Pancreas (tissue), 10 donors: ENCODE measurements around the gene KRT24. TPM values are rescaled to one million over a fixed set of nuclear protein-coding genes. Genes with fewer than 3 reads are reported as not detected.

ENCODE experiments used
- ATAC-seq, 4 donors: fragments of 200-7000 bp; cut with Tn5 transposase; one replicate each; pipeline versions ENCODE4 v1.8.0 to v1.9.1; 2020; ENCODE audit warnings: mild to moderate bottlenecking in 4 of 4, moderate library complexity in 4 of 4
- DNase-seq, 6 donors: peaks; one replicate each; pipeline ENCODE4 v3.0.0-alpha.2; 2020
- FAIRE-seq: peaks from 2 replicates; lab custom pipeline; 2012; peaks lifted over from hg19 to GRCh38; lab: Jason Lieb, UNC
- H3K27ac ChIP-seq, 4 donors: fragments of 200-600 bp; sonication (generic); 1 replicate in 3 of 4; 2 replicates in 1 of 4; pipeline versions ENCODE4 v1.5.0 to v1.8.0; 2020
- H3K27me3 ChIP-seq, 4 donors: fragments of 200-600 bp; one replicate each; pipeline ENCODE4 v1.8.0; 2021
- H3K36me3 ChIP-seq, 3 donors: fragments of 200-600 bp; sonication (generic) in 1 of 3; one replicate each; pipeline versions ENCODE4 v1.5.0 to v1.8.0; 2020 to 2021
- H3K4me1 ChIP-seq, 3 donors: fragments of 200-600 bp; one replicate each; pipeline ENCODE4 v1.8.0; 2021
- H3K4me3 ChIP-seq, 4 donors: fragments of 200-600 bp; sonication (generic) in 2 of 4; one replicate each; pipeline versions ENCODE4 v1.5.0 to v1.8.0; 2020 to 2021
- H3K9me3 ChIP-seq, 4 donors: fragments of 200-600 bp; one replicate each; pipeline ENCODE4 v1.8.0; 2021
- WGBS, 2 donors: extraction: QIAGEN DNeasy Blood & Tissue Kit; methylation state at CpG; one replicate each; pipeline ENCODE4 v1.1.7; 2013; 5-methylcytosine and 5-hydroxymethylcytosine counted together
- intact Hi-C, 3 donors: fragments of 100-400 bp; cut with DNase I; formaldehyde crosslinking; loops; one replicate each; pipeline versions ENCODE4 v1.11.1 to v1.14.2; 2022
- polyA plus RNA-seq, 2 donors: library from polyadenylated mRNA; stranded (reverse); fragments of 200-250 nt; gene quantifications; one replicate each; pipeline ENCODE4 v1.2.3, GENCODE V29; 2013
- total RNA-seq, 6 donors: library from RNA; stranded (reverse); fragmentation: NEBNext Ultra II Directional in 4 of 6; extraction: Animal tissue kit (Norgen Biotek cat#: 25700) in 4 of 6; gene quantifications; one replicate each; pipeline versions ENCODE4 v1.2.1 to v1.2.4, GENCODE V29; 2021 to 2023
- TF ChIP-seq, protein P1 (sequence below), 4 donors: fragments of 200-600 bp; sonication (generic) in 3 of 4; IDR thresholded peaks; one replicate each; pipeline versions ENCODE4 v1.5.0 to v1.8.0; 2021; ENCODE audit warnings: antibody characterized with exemption in 4 of 4
- donor health status: healthy with polysubstance abuse.
- donor health status: DM: no; HTN: no; CAD: no; lungs with moderate emphysema.
- donor health status: DM: no; HTN: no; CAD: no.
- donor health status: control.
- donor health status: control.
- donor health status: Bipolar disorder and iron deficiency.
- donor health status: DM: yes; HTN: yes; CAD: no.
- donor health status: DM: no; HTN: no; CAD: no.
- donor health status: DM: no; HTN: no; CAD: no.
- donor health status: DM: yes; HTN: yes; CAD: no.

The KRT24 gene
- total and polyA plus RNA-seq, 8 donors = 0.08 TPM; not detected in 7

DNA sequence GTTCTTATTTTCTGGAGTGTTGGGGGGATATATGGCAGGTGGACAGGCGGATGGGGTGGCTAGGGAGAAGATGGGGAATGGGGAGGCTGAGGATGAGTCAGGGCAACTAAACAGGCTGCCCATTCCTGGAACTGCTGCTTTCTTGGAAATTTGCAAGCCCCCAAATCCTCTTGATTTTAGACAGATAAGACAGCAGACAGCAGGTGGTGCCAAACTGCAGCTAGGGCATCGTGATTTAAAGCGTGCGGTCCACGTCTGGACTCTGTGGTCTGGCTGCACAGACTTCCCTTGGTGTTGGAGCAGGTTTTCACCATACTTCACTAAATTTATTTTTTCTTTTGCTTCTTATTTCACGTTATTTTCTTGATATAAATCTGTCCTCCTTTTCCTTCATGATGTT lies 10.9 kb upstream of the KRT24 start:
- ATAC-seq (no peak), DNase-seq (no peak), FAIRE-seq (no peak)
- WGBS, 2 donors = 70 to 76% methylated on average over 6 of the region's 6 CpGs
- Histone ChIP-seq H3K4me3 (no peak overlapping the region), H3K27ac (no peak overlapping the region), H3K36me3 (no peaks in the 10 kb centered on the region), H3K9me3 (no peaks in the 10 kb centered on the region), H3K27me3 (no peaks in the 10 kb centered on the region), H3K4me1 (no peaks in the 10 kb centered on the region)
- intact Hi-C loops = no loop called here
- TF ChIP-seq, protein P1, sequence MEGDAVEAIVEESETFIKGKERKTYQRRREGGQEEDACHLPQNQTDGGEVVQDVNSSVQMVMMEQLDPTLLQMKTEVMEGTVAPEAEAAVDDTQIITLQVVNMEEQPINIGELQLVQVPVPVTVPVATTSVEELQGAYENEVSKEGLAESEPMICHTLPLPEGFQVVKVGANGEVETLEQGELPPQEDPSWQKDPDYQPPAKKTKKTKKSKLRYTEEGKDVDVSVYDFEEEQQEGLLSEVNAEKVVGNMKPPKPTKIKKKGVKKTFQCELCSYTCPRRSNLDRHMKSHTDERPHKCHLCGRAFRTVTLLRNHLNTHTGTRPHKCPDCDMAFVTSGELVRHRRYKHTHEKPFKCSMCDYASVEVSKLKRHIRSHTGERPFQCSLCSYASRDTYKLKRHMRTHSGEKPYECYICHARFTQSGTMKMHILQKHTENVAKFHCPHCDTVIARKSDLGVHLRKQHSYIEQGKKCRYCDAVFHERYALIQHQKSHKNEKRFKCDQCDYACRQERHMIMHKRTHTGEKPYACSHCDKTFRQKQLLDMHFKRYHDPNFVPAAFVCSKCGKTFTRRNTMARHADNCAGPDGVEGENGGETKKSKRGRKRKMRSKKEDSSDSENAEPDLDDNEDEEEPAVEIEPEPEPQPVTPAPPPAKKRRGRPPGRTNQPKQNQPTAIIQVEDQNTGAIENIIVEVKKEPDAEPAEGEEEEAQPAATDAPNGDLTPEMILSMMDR (IDR thresholded peaks at IDR 0.05) = no peak

DNA sequence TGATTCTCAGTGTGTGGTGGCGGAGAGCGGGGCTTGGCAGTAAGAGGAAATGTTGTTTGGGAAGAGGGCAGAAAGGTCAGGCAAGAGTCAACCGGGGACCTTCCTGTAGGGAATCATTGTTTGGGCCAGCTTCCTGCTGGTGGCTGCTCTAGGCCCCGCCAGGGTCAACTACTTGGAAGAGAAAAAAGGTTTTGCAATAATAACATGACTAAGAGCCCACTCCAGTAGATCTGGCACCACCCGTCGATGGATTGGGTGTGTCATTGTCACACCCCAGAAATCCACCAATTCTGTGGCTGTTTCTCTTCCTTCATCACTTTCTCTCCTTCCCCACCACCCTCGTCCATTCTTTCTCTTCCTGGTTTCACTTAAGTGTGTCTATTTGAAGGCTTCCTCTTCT lies 4.2 kb upstream of the KRT24 start:
- H3K27ac ChIP-seq = no peak overlapping the region

DNA sequence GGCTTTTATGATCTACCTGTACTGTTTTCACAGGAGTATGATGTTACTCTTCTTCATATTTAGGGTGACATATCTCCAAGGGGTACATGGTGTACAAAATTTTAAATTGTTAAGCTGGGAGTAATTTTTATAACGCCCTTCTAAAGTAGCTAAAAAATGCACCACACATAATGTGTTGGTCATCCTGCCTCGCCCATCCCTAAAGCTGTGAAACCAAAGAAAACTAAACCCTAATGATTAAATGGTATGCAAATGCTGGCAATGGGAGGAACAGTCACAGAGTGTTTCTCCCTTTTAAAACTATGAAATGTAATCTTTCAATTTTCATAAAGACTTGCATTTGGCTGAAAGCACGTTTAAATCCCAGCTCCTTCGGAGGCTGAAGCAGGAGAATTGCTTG lies 2.0 kb upstream of the KRT24 start:
- H3K27me3 ChIP-seq = peaks cover 0 to 4% (median 0%) of the 10 kb centered on the region in 4 donors
- DNase-seq = no peak

More for the DNA sequence above, 4.2 kb upstream of the KRT24 start:
- intact Hi-C loops = no loop called here
- H3K27me3 ChIP-seq = peaks cover 0 to 4% (median 0%) of the 10 kb centered on the region in 4 donors
- FAIRE-seq (no peak), ATAC-seq (peak in 2 of 4 donors; percentile 46 to 81), DNase-seq (no peak)
- 61 to 78% methylated on average over 7 of the region's 7 CpGs for WGBS, 2 donors
- H3K4me3 ChIP-seq = no peak overlapping the region
- TF ChIP-seq, protein P1 (IDR thresholded peaks at IDR 0.05) = no peak
- H3K9me3 ChIP-seq = no peaks in the 10 kb centered on the region
- no peaks in the 10 kb centered on the region for H3K36me3 ChIP-seq
- no peaks in the 10 kb centered on the region for H3K4me1 ChIP-seq

DNA sequence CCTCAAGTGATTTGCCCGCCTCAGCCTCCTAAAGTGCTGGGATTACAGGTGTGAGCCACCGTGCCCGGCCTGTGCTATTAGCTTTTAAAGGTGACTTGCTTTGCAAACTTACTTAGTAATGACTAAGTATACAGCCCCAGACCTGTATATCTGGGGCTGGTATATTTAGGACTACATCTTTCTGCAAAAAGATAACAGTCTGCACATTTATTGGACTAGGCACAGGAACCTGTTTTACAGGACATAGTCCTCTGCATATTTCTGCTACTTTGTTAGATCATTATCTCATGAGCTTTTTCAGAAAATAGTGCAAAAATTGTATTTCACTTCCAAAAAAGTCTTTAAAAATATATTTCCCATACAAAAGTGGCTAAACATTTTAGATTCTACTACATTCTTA lies 1.3 kb downstream of the KRT24 start:
- DNase-seq (no peak), FAIRE-seq (no peak), ATAC-seq (no peak)
- TF ChIP-seq, protein P1 (IDR thresholded peaks at IDR 0.05) = no peak
- no peak overlapping the region for H3K27ac ChIP-seq
- intact Hi-C loops = no loop called here
- peaks cover 0 to 7% (median 0%) of the 10 kb centered on the region in 4 donors for H3K27me3 ChIP-seq
- 62 to 67% methylated on average over 3 of the region's 3 CpGs for WGBS, 2 donors
- no peaks in the 10 kb centered on the region for H3K36me3 ChIP-seq
- H3K9me3 ChIP-seq = no peaks in the 10 kb centered on the region
- H3K4me1 ChIP-seq = peaks cover 0 to 3% (median 0%) of the 10 kb centered on the region in 3 donors
- no peak overlapping the region for H3K4me3 ChIP-seq

More for the DNA sequence above, 2.0 kb upstream of the KRT24 start:
- H3K4me3 ChIP-seq = no peak overlapping the region
- H3K27ac ChIP-seq = no peak overlapping the region
- TF ChIP-seq, protein P1 (IDR thresholded peaks at IDR 0.05) = no peak
- intact Hi-C loops = no loop called here
- 56 to 65% methylated on average over 4 of the region's 4 CpGs for WGBS, 2 donors
- ATAC-seq (no peak), FAIRE-seq (no peak)
- H3K4me1 ChIP-seq = no peaks in the 10 kb centered on the region
- H3K36me3 ChIP-seq = no peaks in the 10 kb centered on the region
- no peaks in the 10 kb centered on the region for H3K9me3 ChIP-seq

DNA sequence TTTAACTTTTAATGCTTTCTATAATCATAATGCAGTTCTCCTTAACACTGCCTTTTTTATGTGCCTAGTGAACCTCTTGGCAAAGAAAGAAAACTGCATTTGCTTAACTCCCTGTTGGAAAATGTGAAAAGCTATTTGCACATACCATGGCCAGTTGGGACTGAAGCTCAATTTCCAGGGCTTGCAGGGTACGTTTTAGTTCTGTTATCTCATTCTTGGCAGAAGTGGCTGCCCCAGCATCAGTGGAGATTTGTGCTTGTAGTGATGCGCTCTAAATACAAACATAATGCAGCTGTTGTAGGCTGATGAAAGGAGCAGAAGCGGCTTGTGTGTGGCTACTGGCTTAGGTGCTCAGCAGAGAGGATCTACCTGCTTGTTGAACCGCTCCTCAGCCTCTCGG lies 3.7 kb downstream of the KRT24 start:
- intact Hi-C loops = no loop called here
- FAIRE-seq = no peak
- Histone ChIP-seq H3K36me3 (no peaks in the 10 kb centered on the region), H3K4me3 (no peak overlapping the region), H3K27ac (no peak overlapping the region), H3K4me1 (peaks cover 0 to 6% (median 3%) of the 10 kb centered on the region in 3 donors), H3K9me3 (no peaks in the 10 kb centered on the region), H3K27me3 (peaks cover 0 to 7% (median 0%) of the 10 kb centered on the region in 4 donors)
- WGBS, 2 donors = 63 to 68% methylated on average over 5 of the region's 5 CpGs
- no peak for ATAC-seq
- TF ChIP-seq, protein P1 (IDR thresholded peaks at IDR 0.05) = no peak
- no peak for DNase-seq
